HG03520 (cell line): ENCODE measurements around the gene PPP6R1.

Experiments
- ATAC-seq: cut with Tn5 transposase; IDR thresholded peaks from one replicate; pipeline ENCODE4 v1.9.1; 2021; ENCODE audit warnings: mild to moderate bottlenecking, moderate library complexity; ENCODE audit not compliant: unreplicated experiment

The PPP6R1 gene

GRCh38 chr19:55258476-55258827 lies 365 bp downstream of the PPP6R1 start:
- ATAC-seq = peak; percentile 3

GRCh38 chr19:55257461-55258420 lies 1.1 kb downstream of the PPP6R1 start:
- ATAC-seq = no peak

GRCh38 chr19:55256562-55257460 lies 2.0 kb downstream of the PPP6R1 start:
- ATAC-seq = no peak

GRCh38 chr19:55255618-55256423 lies 3.0 kb downstream of the PPP6R1 start:
- no peak for ATAC-seq

GRCh38 chr19:55254625-55254977 lies 4.2 kb downstream of the PPP6R1 start:
- no peak for ATAC-seq

GRCh38 chr19:55253842-55254624 lies 4.8 kb downstream of the PPP6R1 start:
- ATAC-seq = no peak

GRCh38 chr19:55252760-55253663 lies 5.8 kb downstream of the PPP6R1 start:
- no peak for ATAC-seq

- no peak for ATAC-seq
Measured at GRCh38 chr19:55251341-55252081, 7.3 kb downstream of the PPP6R1 start.

GRCh38 chr19:55250262-55251036 lies 8.4 kb downstream of the PPP6R1 start:
- no peak for ATAC-seq

- no peak for ATAC-seq
Measured at GRCh38 chr19:55249841-55250240, 9.0 kb downstream of the PPP6R1 start.

GRCh38 chr19:55248704-55249103 lies 10.1 kb downstream of the PPP6R1 start:
- ATAC-seq = no peak

- ATAC-seq = no peak
Measured at GRCh38 chr19:55248166-55248675, 10.6 kb downstream of the PPP6R1 start.

GRCh38 chr19:55247621-55248099 lies 11.2 kb downstream of the PPP6R1 start:
- ATAC-seq = no peak

GRCh38 chr19:55246462-55247451 lies 12.1 kb downstream of the PPP6R1 start:
- ATAC-seq = no peak

GRCh38 chr19:55245236-55245904 lies 13.4 kb downstream of the PPP6R1 start:
- ATAC-seq = no peak
